T-helper 17 cell (primary cell): ENCODE measurements around the gene EML4. TPM values are rescaled to one million over a fixed set of nuclear protein-coding genes. Genes with fewer than 3 reads are reported as not detected.

Experiments used
- ATAC-seq: fragments of 150-1000 bp; cut with Tn5 transposase; 2 replicates; pipeline ENCODE4 v1.10.0; 2021; ENCODE audit warnings: mild to moderate bottlenecking, moderate library complexity
- DNase-seq, 3 donors: peaks; one replicate each; pipeline versions ENCODE4 v3.0.0 to v3.0.0-alpha.2; 2020 to 2021
- H3K9me3 ChIP-seq: one replicate; pipeline ENCODE4 v1.7.0; 2013; ENCODE audit warnings: low read length, mild to moderate bottlenecking; ENCODE audit not compliant: control insufficient read depth, poor library complexity, severe bottlenecking
- H3K27ac Mint-ChIP-seq: one replicate; pipeline ENCODE4 v1.8.0; 2022; ENCODE audit warnings: mild to moderate bottlenecking, moderate library complexity, mixed read lengths
- H3K27me3 Mint-ChIP-seq: one replicate; pipeline ENCODE4 v1.8.0; 2022; ENCODE audit warnings: mixed read lengths
- H3K36me3 Mint-ChIP-seq: one replicate; pipeline ENCODE4 v1.8.0; 2022; ENCODE audit warnings: low read depth, mixed read lengths
- H3K4me1 Mint-ChIP-seq: one replicate; pipeline ENCODE4 v1.8.0; 2022; ENCODE audit warnings: mild to moderate bottlenecking, mixed read lengths
- H3K4me3 Mint-ChIP-seq: one replicate; pipeline ENCODE4 v1.8.0; 2022; ENCODE audit warnings: mild to moderate bottlenecking, moderate library complexity, mixed read lengths
- total RNA-seq, 4 donors: library from RNA in 2 of 4; stranded (reverse) in 2 of 4; gene quantifications; one replicate each; pipeline ENCODE4 v1.2.3 and lab custom pipeline; 2022 to 2026

Gene EML4
- total RNA-seq, 2 donors from 2014 or later = 292 to 348 TPM

DNA sequence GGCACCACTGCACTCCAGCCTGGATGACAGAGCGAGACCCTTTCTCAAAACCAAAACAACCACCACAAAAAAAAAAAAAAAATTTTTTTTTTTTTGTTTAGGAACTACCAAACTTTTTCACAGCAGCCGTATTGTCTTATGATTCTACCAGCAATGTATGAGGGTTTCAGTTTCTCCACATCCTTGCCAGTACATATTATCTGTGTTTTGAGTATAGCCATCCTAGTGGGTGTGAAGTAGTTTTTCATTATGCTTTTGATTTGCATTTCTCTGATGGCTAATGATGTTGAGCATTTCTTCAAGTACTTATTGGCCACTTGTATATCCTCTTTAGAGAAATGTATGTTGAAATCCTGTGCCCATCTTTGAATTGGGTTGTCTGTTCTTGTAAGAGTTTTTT lies 140.2 kb downstream of the EML4 start:
- ATAC-seq (no peak), DNase-seq (no peak)
- peaks cover under 1% of the 10 kb centered on the region for H3K36me3 Mint-ChIP-seq
- peaks cover 18% of the 10 kb centered on the region for H3K4me1 Mint-ChIP-seq
- no peak overlapping the region for H3K4me3 Mint-ChIP-seq
- no peaks in the 10 kb centered on the region for H3K9me3 ChIP-seq
- no peaks in the 10 kb centered on the region for H3K27me3 Mint-ChIP-seq
- peak overlapping the region; percentile 70 for H3K27ac Mint-ChIP-seq

GRCh38 chr2:42310007-42310515 lies 140.9 kb downstream of the EML4 start:
- H3K9me3 ChIP-seq = no peaks in the 10 kb centered on the region
- peaks cover 6% of the 10 kb centered on the region for H3K36me3 Mint-ChIP-seq
- ATAC-seq (no peak), DNase-seq (no peak)
- peaks cover 25% of the 10 kb centered on the region for H3K4me1 Mint-ChIP-seq
- no peak overlapping the region for H3K4me3 Mint-ChIP-seq
- H3K27me3 Mint-ChIP-seq = no peaks in the 10 kb centered on the region
- H3K27ac Mint-ChIP-seq = peak overlapping the region; percentile 70

GRCh38 chr2:42312106-42312505 lies 143.0 kb downstream of the EML4 start:
- ATAC-seq (no peak), DNase-seq (no peak)
- no peak overlapping the region for H3K4me3 Mint-ChIP-seq
- peaks cover 8% of the 10 kb centered on the region for H3K36me3 Mint-ChIP-seq
- peak overlapping the region; percentile 88 for H3K27ac Mint-ChIP-seq
- no peaks in the 10 kb centered on the region for H3K9me3 ChIP-seq
- no peaks in the 10 kb centered on the region for H3K27me3 Mint-ChIP-seq
- H3K4me1 Mint-ChIP-seq = peaks cover 28% of the 10 kb centered on the region

- H3K9me3 ChIP-seq = no peaks in the 10 kb centered on the region
- Mint-ChIP-seq H3K36me3 (peaks cover 9% of the 10 kb centered on the region), H3K4me1 (peaks cover 31% of the 10 kb centered on the region), H3K27ac (peak overlapping the region; percentile 88), H3K4me3 (peak overlapping the region; percentile 75), H3K27me3 (no peaks in the 10 kb centered on the region)
- DNase-seq (no peak), ATAC-seq (no peak)
Observed at GRCh38 chr2:42314892-42315468, 145.8 kb downstream of the EML4 start.

DNA sequence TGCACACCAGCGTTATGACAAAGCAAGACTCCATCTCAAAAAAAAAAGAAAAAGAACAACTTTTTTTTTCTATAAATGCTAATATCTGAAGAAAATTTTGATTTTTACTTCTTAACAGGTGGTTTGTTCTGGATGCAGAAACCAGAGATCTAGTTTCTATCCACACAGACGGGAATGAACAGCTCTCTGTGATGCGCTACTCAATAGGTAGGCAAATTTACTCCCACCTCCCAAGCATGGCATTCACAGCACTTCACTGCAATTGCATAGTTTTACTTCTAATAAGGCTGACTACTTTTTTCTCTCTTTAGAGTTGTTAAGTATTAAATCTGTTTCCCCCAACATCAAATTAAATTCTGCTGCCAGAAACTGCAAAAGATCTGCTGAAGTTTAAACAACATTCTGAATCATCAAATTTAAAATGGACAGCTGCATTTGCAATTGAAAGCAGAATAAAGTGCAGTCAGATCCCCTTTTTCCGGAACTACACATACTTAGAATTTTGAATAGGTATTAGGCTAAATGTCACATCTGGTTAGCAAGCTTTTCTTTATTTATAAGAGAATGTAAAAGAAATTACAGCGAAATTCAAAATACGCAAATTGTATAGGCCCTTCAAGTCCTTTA lies 146.8 kb downstream of the EML4 start:
- H3K27me3 Mint-ChIP-seq = no peaks in the 10 kb centered on the region
- peaks cover 12% of the 10 kb centered on the region for H3K36me3 Mint-ChIP-seq
- DNase-seq = no peak
- ATAC-seq = no peak
- H3K9me3 ChIP-seq = no peaks in the 10 kb centered on the region
- H3K27ac Mint-ChIP-seq = peak overlapping the region; percentile 88
- H3K4me3 Mint-ChIP-seq = no peak overlapping the region
- peaks cover 31% of the 10 kb centered on the region for H3K4me1 Mint-ChIP-seq

GRCh38 chr2:42316910-42317309 lies 147.8 kb downstream of the EML4 start:
- Mint-ChIP-seq H3K27me3 (no peaks in the 10 kb centered on the region), H3K36me3 (peaks cover 12% of the 10 kb centered on the region), H3K27ac (peak overlapping the region; percentile 88), H3K4me1 (peaks cover 36% of the 10 kb centered on the region), H3K4me3 (no peak overlapping the region)
- ATAC-seq (no peak), DNase-seq (no peak)
- no peaks in the 10 kb centered on the region for H3K9me3 ChIP-seq

DNA sequence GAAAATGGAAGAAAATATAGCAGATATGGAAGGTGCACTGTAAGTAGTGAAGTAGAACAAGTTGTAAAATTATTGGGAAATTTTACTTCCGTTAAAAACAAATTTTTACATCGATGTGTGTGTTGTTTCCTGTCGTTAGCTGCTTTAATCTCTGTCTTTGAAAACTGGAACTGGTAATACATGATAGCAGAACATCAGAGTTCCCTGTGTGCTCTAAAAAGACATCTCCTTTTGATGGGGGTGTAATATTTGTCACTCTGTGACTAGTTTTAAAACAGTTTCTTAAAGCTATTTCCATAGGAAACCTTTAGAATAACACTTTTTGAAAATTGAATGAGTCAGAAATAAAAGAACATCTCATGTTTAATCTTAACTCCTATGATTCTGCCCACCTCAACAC lies 148.3 kb downstream of the EML4 start:
- no peak overlapping the region for H3K4me3 Mint-ChIP-seq
- peaks cover 38% of the 10 kb centered on the region for H3K4me1 Mint-ChIP-seq
- H3K9me3 ChIP-seq = no peaks in the 10 kb centered on the region
- H3K36me3 Mint-ChIP-seq = peaks cover 12% of the 10 kb centered on the region
- DNase-seq = no peak
- H3K27me3 Mint-ChIP-seq = no peaks in the 10 kb centered on the region
- peak overlapping the region; percentile 88 for H3K27ac Mint-ChIP-seq
- no peak for ATAC-seq

GRCh38 chr2:42317945-42318344 lies 148.8 kb downstream of the EML4 start:
- Mint-ChIP-seq H3K4me1 (peaks cover 40% of the 10 kb centered on the region), H3K4me3 (no peak overlapping the region), H3K36me3 (peaks cover 12% of the 10 kb centered on the region), H3K27me3 (no peaks in the 10 kb centered on the region), H3K27ac (peak overlapping the region; percentile 88)
- no peaks in the 10 kb centered on the region for H3K9me3 ChIP-seq
- ATAC-seq (no peak), DNase-seq (no peak)

DNA sequence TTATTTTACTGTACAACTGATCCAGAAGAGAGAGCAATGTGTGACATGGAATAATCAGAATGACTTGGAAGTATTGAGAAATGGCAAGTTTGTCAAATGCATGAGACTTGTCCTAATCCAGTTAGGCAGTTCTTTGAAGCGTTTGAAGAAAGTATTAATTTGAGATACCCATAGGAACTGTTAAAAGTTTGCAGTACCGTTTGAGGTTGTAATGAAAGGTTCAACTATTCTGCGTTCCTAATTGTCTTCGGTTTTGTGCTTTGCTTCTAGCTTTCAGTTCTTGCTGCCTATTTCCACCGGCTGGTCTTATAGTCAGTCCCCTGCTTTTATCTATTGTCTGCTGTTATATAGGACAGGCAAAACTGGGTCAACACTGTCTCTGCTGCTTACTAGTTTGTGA lies 150.1 kb downstream of the EML4 start:
- Mint-ChIP-seq H3K36me3 (peaks cover 12% of the 10 kb centered on the region), H3K27ac (peak overlapping the region; percentile 88), H3K4me1 (peaks cover 40% of the 10 kb centered on the region), H3K27me3 (no peaks in the 10 kb centered on the region), H3K4me3 (peak overlapping the region; percentile 59)
- no peak for DNase-seq
- H3K9me3 ChIP-seq = no peaks in the 10 kb centered on the region
- no peak for ATAC-seq

- ATAC-seq (peak; percentile 48), DNase-seq (no peak)
- Mint-ChIP-seq H3K4me3 (peak overlapping the region; percentile 12), H3K27ac (peak overlapping the region; percentile 85), H3K27me3 (no peaks in the 10 kb centered on the region), H3K36me3 (peaks cover 5% of the 10 kb centered on the region), H3K4me1 (peaks cover 27% of the 10 kb centered on the region)
- H3K9me3 ChIP-seq = no peaks in the 10 kb centered on the region
Observed at GRCh38 chr2:42321452-42322064, 152.4 kb downstream of the EML4 start.

- DNase-seq = no peak
- no peak for ATAC-seq
- peaks cover 3% of the 10 kb centered on the region for H3K36me3 Mint-ChIP-seq
- H3K27me3 Mint-ChIP-seq = no peaks in the 10 kb centered on the region
- peaks cover 18% of the 10 kb centered on the region for H3K4me1 Mint-ChIP-seq
- peak overlapping the region; percentile 89 for H3K27ac Mint-ChIP-seq
- no peaks in the 10 kb centered on the region for H3K9me3 ChIP-seq
- peak overlapping the region; percentile 68 for H3K4me3 Mint-ChIP-seq
Observed at GRCh38 chr2:42324244-42324643, 155.1 kb downstream of the EML4 start.

- no peak for ATAC-seq
- Mint-ChIP-seq H3K36me3 (peaks cover 6% of the 10 kb centered on the region), H3K27me3 (no peaks in the 10 kb centered on the region), H3K27ac (no peak overlapping the region), H3K4me1 (peaks cover 18% of the 10 kb centered on the region), H3K4me3 (no peak overlapping the region)
- no peaks in the 10 kb centered on the region for H3K9me3 ChIP-seq
- no peak for DNase-seq
Observed at GRCh38 chr2:42324949-42325348, 155.8 kb downstream of the EML4 start.

DNA sequence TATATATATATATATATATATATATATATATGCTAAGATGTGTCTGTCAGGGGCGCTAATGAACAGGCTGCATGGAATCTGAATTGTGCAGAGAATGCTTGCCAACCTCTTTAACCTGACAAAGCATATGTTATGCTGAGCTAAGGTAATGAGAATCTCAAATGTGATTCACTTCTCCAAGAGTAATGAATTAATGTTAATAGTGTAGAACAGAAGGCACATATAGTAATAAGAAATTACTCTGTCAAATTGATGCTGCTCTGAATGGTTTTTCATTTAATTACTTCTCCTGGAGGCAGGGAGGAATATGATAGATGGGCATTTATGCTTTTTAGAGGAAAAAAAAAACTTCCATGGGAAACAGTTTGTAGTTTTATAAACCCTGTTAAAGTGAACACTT lies 156.5 kb downstream of the EML4 start:
- Mint-ChIP-seq H3K27ac (no peak overlapping the region), H3K4me3 (no peak overlapping the region), H3K36me3 (peaks cover 5% of the 10 kb centered on the region), H3K4me1 (peaks cover 16% of the 10 kb centered on the region), H3K27me3 (no peaks in the 10 kb centered on the region)
- H3K9me3 ChIP-seq = no peaks in the 10 kb centered on the region
- DNase-seq (no peak), ATAC-seq (no peak)
